Right lobe of liver (tissue), 4 donors: ENCODE measurements around the gene AK9.

Source experiments
- CTCF ChIP-seq, 4 donors: fragments of 200-600 bp in 3 of 4; fragments of 450-650 bp in 1 of 4; IDR thresholded peaks; one replicate each; pipeline versions ENCODE4 v1.5.1 to v1.8.0; 2016 to 2022; ENCODE audit warnings: antibody characterized with exemption in 4 of 4, mild to moderate bottlenecking in 2 of 4
- POLR2A ChIP-seq: fragments of 450-650 bp; IDR thresholded peaks from one replicate; pipeline ENCODE4 v1.6.1; 2017; ENCODE audit warnings: antibody characterized with exemption, mild to moderate bottlenecking
- donor health status: DM: no; HTN: no; CAD: no.
- donor health status: DM: no; HTN: no; CAD: no.
- donor health status: DM: no; HTN: yes; CAD: no.

DNA sequence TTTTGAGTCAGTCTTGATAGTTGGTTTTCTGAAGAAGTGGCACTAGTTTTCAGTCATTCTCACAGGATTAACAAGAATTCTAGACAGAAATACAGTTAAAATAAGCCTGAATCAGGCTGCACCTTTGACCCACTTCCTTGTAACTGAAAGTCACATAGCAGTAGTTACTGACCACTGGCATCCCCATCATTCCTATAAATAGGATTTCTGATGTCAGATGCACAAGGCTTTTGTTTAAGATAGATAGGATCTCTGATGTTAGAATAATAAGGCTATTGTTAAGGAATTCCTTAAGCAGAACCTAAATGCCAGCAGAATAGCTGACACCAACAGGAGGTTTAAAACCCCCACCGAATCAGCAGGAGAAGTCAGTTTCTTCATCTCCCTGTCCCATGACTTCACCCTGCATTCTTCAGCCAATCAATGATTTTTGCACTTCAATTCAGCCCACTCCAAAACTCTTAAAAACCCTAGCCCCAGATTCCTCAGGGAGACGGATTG is 177.4 kb downstream of the AK9 start:
- TF ChIP-seq CTCF (IDR thresholded peaks at IDR 0.05) (no peak), POLR2A (no peak)
